GM19239 (cell line): ENCODE measurements around the gene TMEM132D.

ENCODE experiments used
- DNase-seq: peaks from one replicate; pipeline ENCODE4 v3.0.0; 2011; ENCODE audit warnings: low spot score; ENCODE audit not compliant: insufficient read length
- FAIRE-seq: peaks from 2 replicates; lab custom pipeline; 2011; peaks lifted over from hg19 to GRCh38; lab: Jason Lieb, UNC

TMEM132D gene

GRCh38 chr12:129607301-129607700 is 296.5 kb downstream of the TMEM132D start:
- DNase-seq (no peak), FAIRE-seq (no peak)

DNA sequence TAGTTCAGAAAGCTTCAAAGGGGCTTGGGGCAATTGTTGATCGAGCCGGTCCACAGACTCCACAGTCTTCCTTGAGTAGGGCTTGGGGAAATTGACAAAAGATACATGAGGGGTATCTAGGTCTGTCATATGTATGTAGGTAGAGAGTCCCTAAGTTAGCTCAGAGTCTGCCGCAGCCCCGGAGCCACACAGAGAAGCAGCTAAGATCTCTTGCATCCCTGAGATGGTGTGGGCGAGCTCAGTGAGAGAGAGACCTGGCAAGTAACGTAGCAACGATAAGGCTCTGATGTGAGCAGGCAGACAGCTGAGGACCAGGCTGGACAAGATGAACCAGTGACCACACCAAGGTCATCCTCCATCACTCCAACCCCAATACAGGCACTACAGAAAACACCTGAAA is 297.6 kb downstream of the TMEM132D start:
- DNase-seq (no peak), FAIRE-seq (no peak)

- FAIRE-seq (no peak), DNase-seq (no peak)
Measured at GRCh38 chr12:129605666-129606065, 298.2 kb downstream of the TMEM132D start.

DNA sequence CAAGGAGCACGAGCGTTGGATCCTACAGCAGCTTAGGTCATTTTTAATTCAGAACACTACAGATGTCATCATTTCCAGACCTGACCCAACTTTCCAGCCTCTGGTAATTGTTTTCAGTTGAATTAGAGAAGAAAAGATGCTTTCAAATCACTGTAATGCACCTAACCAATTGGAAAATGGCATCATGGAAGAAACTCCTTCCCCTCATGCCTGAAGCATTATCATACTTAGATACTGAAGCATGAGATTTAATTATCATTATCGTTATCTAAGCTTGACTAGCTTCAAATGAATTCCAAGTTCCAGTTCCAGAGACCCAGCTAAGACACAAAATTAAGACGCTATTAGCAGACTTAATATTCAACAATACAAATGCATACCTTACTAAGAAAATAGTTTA is 299.3 kb downstream of the TMEM132D start:
- DNase-seq (no peak), FAIRE-seq (no peak)

DNA sequence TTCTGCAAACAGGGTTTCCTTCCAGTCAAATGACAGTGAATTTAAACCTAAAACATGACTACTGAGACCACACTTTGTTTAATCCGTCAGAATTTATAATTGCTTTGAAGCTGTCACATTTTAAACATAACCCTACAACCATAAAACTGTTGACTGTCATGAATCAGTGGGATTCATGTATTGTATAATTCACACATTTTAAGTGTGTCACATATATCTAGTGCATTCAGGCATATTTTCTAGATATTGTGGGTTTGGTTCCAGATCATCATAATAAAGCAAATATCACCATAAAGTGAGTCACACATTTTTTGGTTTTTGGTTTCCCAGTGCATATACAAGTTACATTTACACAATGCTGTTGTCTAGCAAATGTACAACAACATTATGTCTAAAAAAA is 304.4 kb downstream of the TMEM132D start:
- DNase-seq (no peak), FAIRE-seq (no peak)

GRCh38 chr12:129594098-129594497 is 309.7 kb downstream of the TMEM132D start:
- no peak for DNase-seq

DNA sequence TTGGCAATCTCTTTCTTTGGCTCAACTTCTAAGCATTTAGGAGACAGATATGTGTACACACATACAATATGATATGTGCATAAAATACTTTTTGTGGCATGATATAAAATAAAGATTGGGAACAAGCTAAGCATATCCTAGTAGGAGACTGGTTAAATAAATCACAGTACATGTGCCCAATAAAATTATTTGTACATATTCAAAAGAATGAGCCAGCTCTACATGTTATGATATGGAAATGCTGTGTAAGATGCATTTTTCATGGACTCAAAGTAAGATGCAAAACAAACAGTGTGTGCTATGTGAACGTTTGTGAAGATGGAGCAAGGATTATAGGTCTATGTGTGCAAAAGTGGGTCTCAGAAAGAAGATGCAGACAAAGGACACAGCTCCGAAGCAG is 311.4 kb downstream of the TMEM132D start:
- no peak for FAIRE-seq

More at GRCh38 chr12:129594098-129594497, 309.7 kb downstream of the TMEM132D start:
- FAIRE-seq = no peak

DNA sequence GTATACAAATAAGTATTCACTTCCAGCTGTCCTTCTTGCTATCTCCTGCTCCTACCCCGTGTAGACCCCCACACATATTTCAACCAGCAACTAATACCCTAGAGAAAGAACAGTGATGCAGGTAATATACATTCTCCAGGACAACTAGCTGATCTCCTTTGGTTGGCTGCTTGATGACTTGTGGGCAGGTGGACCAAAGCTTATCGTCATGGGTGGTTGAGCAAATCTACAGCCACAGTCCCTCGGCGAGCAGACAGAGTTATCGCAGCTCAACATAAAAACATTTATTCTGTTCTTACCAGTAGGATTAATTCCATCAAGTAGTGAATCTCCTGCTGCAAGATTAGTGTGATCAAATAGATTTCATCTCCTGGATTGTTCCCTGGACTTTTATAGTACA is 314.3 kb downstream of the TMEM132D start:
- no peak for FAIRE-seq

More for the DNA sequence above, 311.4 kb downstream of the TMEM132D start:
- no peak for DNase-seq

GRCh38 chr12:129588142-129588541 is 315.7 kb downstream of the TMEM132D start:
- FAIRE-seq (no peak), DNase-seq (no peak)

More for the DNA sequence above, 314.3 kb downstream of the TMEM132D start:
- DNase-seq = no peak

GRCh38 chr12:129585296-129585695 is 318.5 kb downstream of the TMEM132D start:
- DNase-seq (no peak), FAIRE-seq (no peak)

GRCh38 chr12:129579879-129580278 is 323.9 kb downstream of the TMEM132D start:
- FAIRE-seq = no peak

DNA sequence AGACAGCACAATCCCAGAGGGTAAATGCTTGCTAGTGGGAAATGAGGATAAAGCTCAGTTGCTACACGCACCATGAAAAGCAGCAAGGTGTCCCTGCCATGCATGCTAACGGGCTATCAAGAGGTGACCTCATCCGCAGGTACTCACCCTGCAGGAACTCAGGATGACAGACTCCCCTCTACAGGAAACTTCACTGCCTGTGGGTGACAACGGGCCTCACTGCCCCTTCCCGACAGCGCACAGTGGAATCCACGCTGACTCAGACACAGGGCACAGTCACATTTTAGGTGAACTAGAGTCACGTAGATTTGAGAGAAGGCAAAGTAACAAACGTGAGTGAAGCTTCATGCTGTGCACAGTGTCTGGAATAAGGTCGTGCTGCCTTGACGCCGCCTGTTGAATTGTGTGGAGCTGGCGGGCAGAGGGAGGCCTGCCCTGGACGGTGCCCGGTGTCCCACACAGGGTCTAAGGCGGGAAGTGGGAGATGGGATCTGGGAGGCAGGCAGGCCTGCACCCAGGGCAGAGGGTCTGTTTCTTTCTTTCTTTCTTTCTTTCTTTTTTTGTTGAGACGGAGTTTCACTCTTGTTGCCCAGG is 331.8 kb downstream of the TMEM132D start:
- no peak for DNase-seq
- no peak for FAIRE-seq

More at GRCh38 chr12:129579879-129580278, 323.9 kb downstream of the TMEM132D start:
- no peak for DNase-seq

- FAIRE-seq = no peak
- no peak for DNase-seq
Measured at GRCh38 chr12:129570796-129571400, 332.9 kb downstream of the TMEM132D start.

DNA sequence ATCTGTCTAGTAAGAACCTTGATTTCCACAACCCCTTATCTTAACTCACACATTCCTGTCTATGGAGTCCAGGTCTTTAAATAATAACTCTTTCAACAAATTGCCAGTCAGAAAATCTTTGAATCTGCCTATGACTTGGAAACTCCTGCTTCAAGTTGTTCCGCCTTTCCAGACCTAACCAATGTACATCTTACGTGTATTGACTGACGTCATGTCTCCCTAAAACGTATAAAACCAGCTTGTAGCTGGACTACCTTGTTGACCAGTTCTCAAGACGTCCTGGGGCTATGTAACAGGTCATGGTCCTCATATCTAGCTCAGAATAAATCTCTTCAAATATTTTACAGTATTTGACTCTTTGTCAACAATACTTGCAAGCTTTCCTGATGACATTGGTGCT is 337.0 kb downstream of the TMEM132D start:
- no peak for DNase-seq

GRCh38 chr12:129564768-129565167 is 339.1 kb downstream of the TMEM132D start:
- DNase-seq = no peak
- FAIRE-seq = no peak

More for the DNA sequence above, 337.0 kb downstream of the TMEM132D start:
- no peak for FAIRE-seq

DNA sequence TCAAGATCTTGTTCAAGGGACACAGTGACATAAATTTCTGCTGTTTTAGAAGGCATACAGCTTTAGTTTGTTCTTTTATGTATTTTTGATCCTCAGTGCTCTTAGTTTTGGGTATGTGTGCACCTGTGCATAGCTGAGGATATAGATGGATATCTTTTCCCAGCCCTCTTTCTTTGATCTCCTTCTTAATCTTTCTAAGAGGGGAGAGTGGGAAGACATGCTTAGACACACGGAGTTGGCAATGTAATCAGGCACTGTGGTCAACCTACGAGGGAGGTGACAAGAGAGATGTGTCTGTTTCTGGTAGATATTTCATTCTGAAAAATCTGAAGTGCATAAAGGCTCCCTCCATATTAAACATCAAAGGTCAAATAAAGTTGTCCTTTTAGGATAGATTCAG is 340.6 kb downstream of the TMEM132D start:
- no peak for DNase-seq
- no peak for FAIRE-seq

DNA sequence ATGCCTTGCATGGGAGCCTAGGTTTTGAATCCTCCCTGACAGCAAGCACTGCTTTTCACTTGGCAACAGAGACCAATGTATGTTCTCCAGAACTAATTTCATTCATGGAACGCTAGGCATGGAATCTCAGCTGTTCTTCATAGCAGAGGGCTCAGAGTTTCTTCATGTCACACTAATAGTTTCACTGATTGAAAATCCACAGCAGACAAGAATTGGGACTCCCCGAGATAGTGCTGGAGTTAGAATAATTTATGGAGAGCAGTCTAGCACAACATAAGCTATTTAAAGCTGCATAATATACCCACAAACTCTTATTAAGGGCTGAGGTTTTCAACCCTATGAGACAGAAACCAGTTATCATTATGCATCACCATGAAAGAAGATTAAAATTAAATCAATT is 342.5 kb downstream of the TMEM132D start:
- DNase-seq (no peak), FAIRE-seq (no peak)

DNA sequence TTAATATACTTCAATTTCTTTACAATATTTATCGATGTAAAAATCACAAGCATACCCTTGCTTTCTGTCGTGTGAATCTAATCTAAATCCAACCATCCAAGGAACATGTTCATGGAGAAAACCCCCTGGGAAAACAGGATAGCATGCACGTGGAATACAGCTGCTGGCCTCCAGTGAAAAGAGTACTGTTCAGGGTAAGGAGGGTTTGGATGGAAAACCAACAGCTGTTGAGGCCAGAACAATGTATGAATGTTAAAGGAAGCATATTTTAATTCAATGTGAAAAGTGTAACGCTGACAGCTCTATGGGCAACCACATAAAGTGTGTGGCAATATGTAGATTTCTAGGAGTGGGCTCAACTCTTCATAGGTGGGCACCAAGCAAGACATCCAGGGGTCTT is 344.0 kb downstream of the TMEM132D start:
- DNase-seq = no peak
- no peak for FAIRE-seq

- no peak for DNase-seq
- no peak for FAIRE-seq
Measured at GRCh38 chr12:129558036-129558435, 345.8 kb downstream of the TMEM132D start.

DNA sequence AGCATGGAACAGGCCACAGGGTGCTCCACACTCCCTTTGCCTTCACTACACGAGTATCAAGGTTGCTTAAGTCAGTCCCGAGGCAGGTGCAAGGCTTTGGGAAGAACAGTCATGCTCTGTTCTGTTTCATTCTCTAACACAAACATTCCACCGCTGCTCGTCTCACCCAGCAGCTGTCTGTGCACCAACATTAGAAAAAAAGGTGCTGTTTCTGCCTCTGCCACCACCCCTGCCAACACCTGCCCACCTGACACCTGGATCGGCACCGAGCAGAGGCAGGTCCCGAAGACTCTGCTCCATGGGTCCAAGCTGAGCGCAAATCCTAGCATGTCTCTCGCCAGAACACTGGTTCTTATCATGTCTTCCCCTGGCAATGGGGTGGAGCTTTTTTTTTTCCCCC is 347.7 kb downstream of the TMEM132D start:
- no peak for FAIRE-seq
- no peak for DNase-seq

DNA sequence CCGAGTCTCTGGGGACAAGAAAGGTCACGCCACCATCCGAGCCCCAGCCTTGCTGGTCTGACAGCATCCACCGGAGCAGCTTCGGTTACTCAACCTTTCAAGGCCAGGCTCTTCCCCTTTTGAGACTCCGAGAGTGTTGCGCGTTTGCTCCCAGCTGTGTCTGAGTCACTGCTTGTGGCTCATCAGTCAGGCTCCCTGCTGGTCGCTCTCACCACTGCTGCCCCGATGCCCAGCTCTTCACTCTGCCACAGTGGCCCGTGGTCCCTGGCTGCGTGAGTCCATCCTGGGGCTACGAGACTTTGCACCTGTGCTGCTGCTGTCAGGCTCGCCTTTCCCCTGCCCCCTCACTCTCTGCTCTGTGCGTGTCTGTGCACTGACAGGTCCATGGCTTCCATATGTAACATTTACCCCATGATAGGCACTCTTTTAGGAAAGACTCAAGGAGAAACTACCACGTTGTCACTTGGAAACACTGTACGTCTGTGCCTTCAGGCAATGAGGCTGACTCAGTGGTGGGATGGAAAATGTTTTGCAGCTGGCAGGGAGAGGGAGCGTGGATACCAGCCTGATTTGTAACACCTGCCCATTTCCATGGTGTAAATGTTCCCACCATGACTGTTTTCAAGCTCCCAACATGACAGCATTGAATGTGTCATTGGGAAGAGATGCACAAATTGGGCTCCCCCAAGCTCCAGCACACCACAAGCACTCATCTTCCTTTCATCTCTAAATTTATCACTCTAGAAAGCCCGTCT is 350.7 kb downstream of the TMEM132D start:
- FAIRE-seq = no peak
- DNase-seq = no peak
